ENCODE results near the gene MRPS26. TPM values are rescaled to one million over a fixed set of nuclear protein-coding genes. Genes with fewer than 3 reads are reported as not detected.

MRPS26 gene
- total RNA-seq, 1 experiment from 2014 or later = 84.3 TPM

DNA sequence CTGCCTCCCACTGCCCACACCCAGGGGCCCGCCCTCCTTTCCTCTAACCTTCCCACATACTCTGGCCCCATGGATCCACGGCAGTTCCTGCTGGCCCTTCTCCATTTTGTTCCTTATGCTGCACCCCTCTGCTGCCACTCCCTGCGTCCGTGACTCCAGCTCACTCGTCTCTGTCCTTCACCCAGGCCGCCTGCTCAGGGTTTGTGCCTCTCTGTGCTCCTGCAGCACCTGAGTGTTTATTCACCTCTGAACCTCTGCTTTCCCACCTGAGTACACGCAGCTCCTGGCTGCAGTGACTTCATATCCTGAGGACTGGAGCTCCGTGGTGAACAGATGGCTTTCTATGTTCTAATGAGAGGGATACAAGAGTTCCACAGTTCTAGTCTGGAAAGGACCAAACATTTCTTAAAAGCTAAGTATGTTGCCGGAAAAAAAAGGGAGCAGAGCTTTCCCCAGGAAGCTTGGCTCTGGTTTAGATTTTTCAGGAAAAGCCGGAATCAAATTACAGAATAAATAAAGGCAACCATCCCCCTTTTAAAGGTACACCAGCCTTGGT is 3.9 kb upstream of the MRPS26 start:
- Histone ChIP-seq H4K20me1 (ENCODE audit: insufficient read depth) (no peaks in the 10 kb centered on the region), H2AFZ (ENCODE audit: low read depth, low read length, poor library complexity, severe bottlenecking) (no peak overlapping the region), H3K9ac (ENCODE audit: low read length) (no peak overlapping the region), H3K36me3 (ENCODE audit: control insufficient read depth in 1 of 2, insufficient read depth in 2 of 2, low read length in 2 of 2) (peaks cover 3 to 9% of the 10 kb centered on the region in 2 experiments; a peak in 3 of 4 replicates), H3K79me2 (ENCODE audit: insufficient read depth, low read length) (peaks cover 10% of the 10 kb centered on the region), H3K27ac (ENCODE audit: low read depth, low read length) (no peak overlapping the region; the same call in 1 of the 2 replicates), H3K27me3 (ENCODE audit: insufficient read depth, low read length) (no peaks in the 10 kb centered on the region), H3K9me2 (ENCODE audit: insufficient read depth) (no peaks in the 10 kb centered on the region), H3K4me3 (replicated peaks in 1 of 2; ENCODE audit: low read depth in 1 of 2, low read length in 2 of 2) (no peak overlapping the region), H3K4me1 (ENCODE audit: control insufficient read depth in 1 of 2, insufficient read depth in 2 of 2, low read length in 2 of 2) (peaks cover 4 to 19% of the 10 kb centered on the region in 2 experiments; a peak in 3 of 4 replicates), H3K4me2 (ENCODE audit: low read length) (no peak overlapping the region), H3K9me3 (ENCODE audit: control insufficient read depth in 1 of 2, insufficient read depth in 1 of 2, low read depth in 1 of 2, low read length in 2 of 2) (no peaks in the 10 kb centered on the region)
- DNase-seq (ENCODE audit: low read depth, low spot score) = no peak
- intact Hi-C loops (cut with micrococcal nuclease) = no loop called here
- RAD21 ChIA-PET (ENCODE audit: low non-redundant PET in 1 of 2, low total read pairs in 2 of 2, uncharacterized antibody in 2 of 2, unreplicated experiment in 2 of 2) = no interaction called here
- TF ChIP-seq EGR1 (IDR thresholded peaks at IDR 0.05; ENCODE audit: low read depth) (no peak), CEBPB (IDR thresholded peaks at IDR 0.05; ENCODE audit: low read depth) (no peak), RAD21 (IDR thresholded peaks at IDR 0.05; ENCODE audit: low read depth) (no peak), SIN3A (IDR thresholded peaks at IDR 0.05; ENCODE audit: low read depth) (no peak), CBX3 (IDR thresholded peaks at IDR 0.05; ENCODE audit: low read depth) (no peak), ELF1 (IDR thresholded peaks at IDR 0.05; ENCODE audit: borderline replicate concordance, low read depth) (no peak), JUND (IDR thresholded peaks at IDR 0.05) (no peak), ZFX (IDR thresholded peaks at IDR 0.05) (no peak), POLR2A (IDR thresholded peaks at IDR 0.05; ENCODE audit: borderline replicate concordance, extremely low read depth, insufficient read depth, insufficient read length) (no peak), POLR2AphosphoS5 (IDR thresholded peaks at IDR 0.05; ENCODE audit: low read depth, low read length) (no peak)
- TF ChIP-seq, protein P1, sequence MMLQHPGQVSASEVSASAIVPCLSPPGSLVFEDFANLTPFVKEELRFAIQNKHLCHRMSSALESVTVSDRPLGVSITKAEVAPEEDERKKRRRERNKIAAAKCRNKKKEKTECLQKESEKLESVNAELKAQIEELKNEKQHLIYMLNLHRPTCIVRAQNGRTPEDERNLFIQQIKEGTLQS (IDR thresholded peaks at IDR 0.05) = no peak
- TF ChIP-seq, protein P2, sequence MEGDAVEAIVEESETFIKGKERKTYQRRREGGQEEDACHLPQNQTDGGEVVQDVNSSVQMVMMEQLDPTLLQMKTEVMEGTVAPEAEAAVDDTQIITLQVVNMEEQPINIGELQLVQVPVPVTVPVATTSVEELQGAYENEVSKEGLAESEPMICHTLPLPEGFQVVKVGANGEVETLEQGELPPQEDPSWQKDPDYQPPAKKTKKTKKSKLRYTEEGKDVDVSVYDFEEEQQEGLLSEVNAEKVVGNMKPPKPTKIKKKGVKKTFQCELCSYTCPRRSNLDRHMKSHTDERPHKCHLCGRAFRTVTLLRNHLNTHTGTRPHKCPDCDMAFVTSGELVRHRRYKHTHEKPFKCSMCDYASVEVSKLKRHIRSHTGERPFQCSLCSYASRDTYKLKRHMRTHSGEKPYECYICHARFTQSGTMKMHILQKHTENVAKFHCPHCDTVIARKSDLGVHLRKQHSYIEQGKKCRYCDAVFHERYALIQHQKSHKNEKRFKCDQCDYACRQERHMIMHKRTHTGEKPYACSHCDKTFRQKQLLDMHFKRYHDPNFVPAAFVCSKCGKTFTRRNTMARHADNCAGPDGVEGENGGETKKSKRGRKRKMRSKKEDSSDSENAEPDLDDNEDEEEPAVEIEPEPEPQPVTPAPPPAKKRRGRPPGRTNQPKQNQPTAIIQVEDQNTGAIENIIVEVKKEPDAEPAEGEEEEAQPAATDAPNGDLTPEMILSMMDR (IDR thresholded peaks at IDR 0.05 in 2 of 3, conservative IDR thresholded peaks at IDR 0.05 in 1 of 3; ENCODE audit: borderline replicate concordance in 1 of 3, insufficient read depth in 1 of 3, low read depth in 2 of 3, low read length in 2 of 3) = no peak
- POLR2A ChIA-PET = no interaction called here
- CTCF ChIA-PET = interaction anchor here (0.9 kb wide), 1 partner anchor 12 kb away, joined by 4 read pairs; no protein-coding TSS in a partner anchor
- no peak for ATAC-seq
- no TSS peak for BruUV-seq (replicated peaks)

All from HCT116 (cell line).